Coronary artery (tissue), 2 donors: ENCODE measurements around the gene MACROD2.

Source experiments
- DNase-seq: peaks from one replicate; pipeline ENCODE4 v3.0.0-alpha.2; 2017; ENCODE audit warnings: low spot score
- H3K27ac ChIP-seq, 2 donors: fragments of 200-600 bp; sonication (generic); one replicate each; pipeline ENCODE4 v1.5.1; 2016 to 2019
- H3K4me3 ChIP-seq: fragments of 200-600 bp; sonication (generic); 2 replicates; pipeline ENCODE4 v1.5.1; 2016; ENCODE audit warnings: mild to moderate bottlenecking, moderate library complexity
- CTCF ChIP-seq: fragments of 200-600 bp; sonication (generic); IDR thresholded peaks from one replicate; pipeline ENCODE4 v1.5.1; 2019; ENCODE audit warnings: antibody characterized with exemption

Gene MACROD2

GRCh38 chr20:15625981-15626380 is 1630.7 kb downstream of the MACROD2 start:
- DNase-seq: no peak
- no peak overlapping the region for H3K27ac ChIP-seq
- no peak overlapping the region for H3K4me3 ChIP-seq
- no peak for TF ChIP-seq CTCF

- Histone ChIP-seq H3K27ac (no peak overlapping the region), H3K4me3 (no peak overlapping the region)
- no peak for TF ChIP-seq CTCF
- DNase-seq: no peak
Measured at GRCh38 chr20:15627089-15627488, 1631.8 kb downstream of the MACROD2 start.

- no peak for DNase-seq
- no peak for TF ChIP-seq CTCF
- no peak overlapping the region for H3K4me3 ChIP-seq
Measured at GRCh38 chr20:15627501-15627903, 1632.2 kb downstream of the MACROD2 start.

GRCh38 chr20:15628851-15629353 is 1633.6 kb downstream of the MACROD2 start:
- no peak for TF ChIP-seq CTCF
- Histone ChIP-seq H3K4me3 (no peak overlapping the region), H3K27ac (no peak overlapping the region)
- no peak for DNase-seq

More at GRCh38 chr20:15627501-15627903, 1632.2 kb downstream of the MACROD2 start:
- H3K27ac ChIP-seq: no peak overlapping the region

GRCh38 chr20:15630360-15630759 is 1635.0 kb downstream of the MACROD2 start:
- Histone ChIP-seq H3K27ac (no peak overlapping the region), H3K4me3 (no peak overlapping the region)
- DNase-seq: no peak
- TF ChIP-seq CTCF: no peak

GRCh38 chr20:15632680-15633079 is 1637.4 kb downstream of the MACROD2 start:
- Histone ChIP-seq H3K4me3 (no peak overlapping the region), H3K27ac (no peak overlapping the region)
- no peak for TF ChIP-seq CTCF
- DNase-seq: no peak

GRCh38 chr20:15634102-15634501 is 1638.8 kb downstream of the MACROD2 start:
- Histone ChIP-seq H3K4me3 (no peak overlapping the region), H3K27ac (no peak overlapping the region)
- no peak for DNase-seq
- no peak for TF ChIP-seq CTCF
